Kasumi-1 (cell line): ENCODE data around the gene GEMIN8.

Experiments used
- DNase-seq, 2 experiments: peaks; one replicate each; lab custom pipeline; 2025; lab: John Stamatoyannopoulos, UW

Gene GEMIN8

GRCh38 chrX:14015941-14016340 is 13.8 kb downstream of the GEMIN8 start:
- DNase-seq: no peak

- no peak for DNase-seq
Observed at GRCh38 chrX:14015294-14015693, 14.4 kb downstream of the GEMIN8 start.

GRCh38 chrX:14014526-14014925 is 15.2 kb downstream of the GEMIN8 start:
- no peak for DNase-seq

GRCh38 chrX:14013054-14013453 is 16.6 kb downstream of the GEMIN8 start:
- no peak for DNase-seq

DNA sequence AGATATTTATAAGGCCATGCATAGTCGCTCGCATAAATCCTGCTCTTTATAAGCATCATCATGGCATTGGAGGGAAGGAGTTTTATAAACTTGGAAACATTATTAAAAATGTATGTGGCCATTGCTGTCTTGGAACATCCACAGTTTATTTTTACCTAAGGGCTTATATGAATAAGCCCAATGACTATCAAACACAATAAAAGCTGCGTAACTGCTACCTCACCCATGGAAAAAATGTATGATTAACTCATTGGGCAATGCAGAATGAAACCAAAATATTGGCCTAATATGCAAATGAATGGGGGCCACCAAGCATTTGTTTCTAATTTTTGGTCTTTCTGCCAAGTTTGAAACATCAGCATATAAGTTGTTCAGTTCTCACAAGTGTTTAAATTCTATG is 19.1 kb downstream of the GEMIN8 start:
- DNase-seq: no peak

GRCh38 chrX:14006540-14006939 is 23.2 kb downstream of the GEMIN8 start:
- no peak for DNase-seq

- no peak for DNase-seq
Observed at GRCh38 chrX:14003876-14004425, 25.7 kb downstream of the GEMIN8 start.

GRCh38 chrX:14003028-14003427 is 26.7 kb downstream of the GEMIN8 start:
- DNase-seq: no peak

GRCh38 chrX:13996650-13997049 is 33.0 kb downstream of the GEMIN8 start:
- DNase-seq: no peak

GRCh38 chrX:13994536-13995080 is 35.1 kb downstream of the GEMIN8 start:
- DNase-seq: no peak

DNA sequence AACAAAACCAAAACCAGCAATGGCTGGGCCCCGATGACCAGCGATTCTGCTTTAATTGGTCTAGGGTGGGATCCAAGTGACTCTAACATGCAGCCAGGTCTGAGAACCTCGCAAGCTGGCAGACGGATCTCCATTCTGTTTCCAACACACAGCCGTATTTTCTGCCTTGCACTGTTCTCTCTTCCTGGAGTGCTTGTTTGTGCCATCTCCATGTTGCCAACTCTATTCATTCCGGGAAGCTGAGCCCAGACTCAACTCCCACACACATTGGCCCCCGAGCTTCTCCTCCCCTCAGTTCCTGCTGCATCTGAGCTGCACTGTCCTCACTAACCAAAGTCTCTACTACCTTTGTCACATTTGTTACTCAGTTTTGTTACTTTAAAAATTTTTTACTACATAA is 35.6 kb downstream of the GEMIN8 start:
- DNase-seq: no peak

DNA sequence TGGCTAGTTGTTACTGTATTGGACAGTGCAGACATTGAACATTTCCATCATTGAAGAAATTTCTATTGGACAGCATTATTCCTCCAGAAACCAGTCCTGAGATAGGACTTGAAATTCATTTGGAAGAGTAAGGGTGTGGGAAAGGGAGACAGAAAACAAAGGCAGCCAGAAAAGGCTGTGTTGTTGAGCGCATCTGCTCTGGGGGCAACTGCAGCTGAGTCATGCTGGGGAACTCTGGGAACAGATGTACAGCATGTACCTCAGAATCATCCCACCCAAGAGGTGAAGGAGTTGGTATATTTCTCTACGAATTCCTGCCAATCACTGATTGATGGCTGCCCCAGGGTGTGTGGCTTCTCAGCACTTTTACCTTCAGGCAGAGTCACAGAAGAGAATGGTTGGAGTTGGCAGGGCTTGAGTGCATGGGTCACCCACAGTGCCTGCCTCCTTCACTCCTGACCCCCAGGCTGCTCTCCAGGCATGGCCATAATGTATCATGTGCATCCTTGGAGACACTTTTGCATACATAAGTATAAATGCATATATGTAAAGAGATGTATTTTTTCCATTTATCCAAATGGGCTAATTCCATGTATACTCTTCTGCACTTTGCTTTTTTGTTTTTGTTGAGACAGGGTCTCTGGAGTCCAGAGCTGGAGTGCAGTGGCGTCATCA is 39.4 kb downstream of the GEMIN8 start:
- no peak for DNase-seq

- DNase-seq: no peak
Observed at GRCh38 chrX:13985697-13986435, 43.8 kb downstream of the GEMIN8 start.

- DNase-seq: peak; percentile 4 to 20
Observed at GRCh38 chrX:13983734-13984133, 46.0 kb downstream of the GEMIN8 start.

- no peak for DNase-seq
Observed at GRCh38 chrX:13968198-13968597, 61.5 kb downstream of the GEMIN8 start.

- DNase-seq: no peak
Observed at GRCh38 chrX:13967636-13968035, 62.1 kb downstream of the GEMIN8 start.

GRCh38 chrX:13966793-13967125 is 62.9 kb downstream of the GEMIN8 start:
- no peak for DNase-seq

DNA sequence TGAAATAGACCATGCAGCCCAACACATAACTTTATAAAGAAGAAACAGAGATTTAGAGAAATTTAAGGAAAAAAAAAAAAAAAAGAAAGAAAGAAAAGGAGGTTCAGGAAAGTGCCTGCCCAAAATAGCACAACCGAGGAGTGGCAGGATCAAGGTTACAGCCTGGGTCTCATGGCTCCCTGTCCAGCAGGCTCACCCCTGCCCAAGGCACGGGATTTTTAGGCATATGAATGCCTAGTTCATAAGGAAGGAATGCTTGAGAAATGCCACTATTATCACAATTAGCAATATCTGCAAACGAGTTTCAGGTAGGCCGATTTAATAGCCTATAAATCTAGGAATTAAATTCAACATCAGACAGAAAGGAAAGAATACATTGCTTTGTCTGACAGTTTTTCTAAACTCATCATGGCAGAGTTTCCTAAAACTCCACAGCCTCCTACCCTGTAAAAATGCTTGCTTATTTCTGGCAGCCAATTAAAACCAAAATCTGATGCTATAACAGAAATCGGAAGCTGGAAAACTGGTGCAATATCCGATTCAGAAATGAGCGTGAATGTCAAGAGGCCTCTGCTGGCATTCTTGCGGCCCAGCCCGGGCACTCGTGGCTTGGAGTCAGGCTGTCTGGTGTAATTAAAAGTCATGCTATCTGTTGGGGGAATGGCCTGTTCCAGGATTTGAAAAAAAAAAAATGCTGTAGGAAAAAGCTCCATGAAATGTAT is 63.5 kb downstream of the GEMIN8 start:
- DNase-seq: no peak

DNA sequence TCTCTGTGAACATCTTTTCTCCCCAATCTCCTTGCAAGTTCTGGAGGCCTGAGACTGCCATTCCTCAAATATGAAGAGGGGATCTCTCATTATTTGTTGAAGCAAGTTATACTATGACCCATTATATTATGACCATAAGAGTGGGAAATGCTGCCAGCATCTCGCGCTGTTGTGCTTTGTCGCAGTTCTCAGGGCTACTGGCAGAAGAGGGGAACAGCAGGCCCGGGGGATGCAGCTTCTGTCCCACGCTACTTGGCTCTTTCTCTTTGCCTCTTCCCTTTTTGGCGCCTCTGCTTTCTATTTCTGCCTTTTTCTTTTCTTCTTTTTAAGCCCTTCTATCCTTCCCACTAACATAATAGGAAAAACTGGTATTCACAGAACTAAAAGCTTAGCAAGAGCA is 64.2 kb downstream of the GEMIN8 start:
- DNase-seq: no peak

- DNase-seq: no peak
Observed at GRCh38 chrX:13956998-13957397, 72.7 kb downstream of the GEMIN8 start.
